T-cell (primary cell): ENCODE measurements around the gene SIK2. TPM values are rescaled to one million over a fixed set of nuclear protein-coding genes. Genes with fewer than 3 reads are reported as not detected.

Source experiments
- ATAC-seq, 4 experiments: fragments of 200-7000 bp in 3 of 4; fragments of 150-1000 bp in 1 of 4; cut with Tn5 transposase; replicated peaks in 1 of 4; 1 replicate in 3 of 4; 2 replicates in 1 of 4; pipeline ENCODE4 v1.10.0; 2021; ENCODE audit warnings: moderate library complexity in 3 of 4, mild to moderate bottlenecking in 2 of 4, moderate number of reproducible peaks in 1 of 4
- CTCF ChIA-PET, 2 donors: fragments of 300-600 bp; sonication (Branson Sonifier 250); formaldehyde crosslinking; loops; one replicate each; lab custom pipeline; 2022; ENCODE audit warnings: antibody characterized with exemption in 2 of 2; lab: Charles Lee
- POLR2A ChIA-PET, 2 donors: fragments of 300-600 bp; sonication (Branson Sonifier 250); formaldehyde crosslinking; loops; one replicate each; lab custom pipeline; 2022; ENCODE audit warnings: antibody characterized with exemption in 2 of 2; lab: Charles Lee
- DNase-seq, 35 experiments: peaks; one replicate each; pipeline versions ENCODE4 v3.0.0 to v3.0.0-alpha.2; 2013 to 2023
- H3K27ac ChIP-seq: one replicate; pipeline ENCODE4 v1.5.1; 2013; ENCODE audit warnings: low read length
- H3K27me3 ChIP-seq, 2 experiments: replicated peaks in 1 of 2; 1 replicate in 1 of 2; 2 replicates in 1 of 2; pipeline versions ENCODE4 v1.6.1 to v1.7.0; 2013; ENCODE audit warnings: low read length in 1 of 2, mixed read lengths in 1 of 2; ENCODE audit not compliant: control insufficient read depth in 2 of 2, insufficient read depth in 2 of 2; ENCODE audit errors: extremely low read depth in 1 of 2
- H3K36me3 ChIP-seq, 2 donors: 1 replicate in 1 of 2; 2 replicates in 1 of 2; pipeline versions ENCODE4 v1.6.1 to v1.7.0; 2013; ENCODE audit warnings: low read length in 1 of 2; ENCODE audit not compliant: control insufficient read depth in 2 of 2, insufficient read depth in 1 of 2; ENCODE audit errors: extremely low read depth in 1 of 2
- H3K4me1 ChIP-seq, 2 experiments: 1 replicate in 1 of 2; 2 replicates in 1 of 2; pipeline versions ENCODE4 v1.6.1 to v1.7.0; 2013; ENCODE audit warnings: low read length in 2 of 2, mixed read lengths in 1 of 2; ENCODE audit not compliant: insufficient read depth in 2 of 2, control insufficient read depth in 1 of 2; ENCODE audit errors: extremely low read depth in 1 of 2
- H3K4me3 ChIP-seq, 2 donors: 1 replicate in 1 of 2; 2 replicates in 1 of 2; pipeline versions ENCODE4 v1.5.1 to v1.7.0; 2013; ENCODE audit warnings: mild to moderate bottlenecking in 2 of 2, low read length in 1 of 2, moderate library complexity in 1 of 2; ENCODE audit not compliant: control insufficient read depth in 1 of 2; ENCODE audit errors: extremely low read depth in 1 of 2
- H3K9me3 ChIP-seq: 2 replicates; pipeline ENCODE4 v1.7.0; 2013
- H3K27ac Mint-ChIP-seq, 2 donors: one replicate each; pipeline ENCODE4 v1.8.0; 2020 to 2021; ENCODE audit warnings: mild to moderate bottlenecking in 2 of 2, mixed read lengths in 2 of 2
- H3K27me3 Mint-ChIP-seq, 2 donors: one replicate each; pipeline ENCODE4 v1.8.0; 2021 to 2022; ENCODE audit warnings: mixed read lengths in 2 of 2
- H3K36me3 Mint-ChIP-seq: one replicate; pipeline ENCODE4 v1.8.0; 2021; ENCODE audit warnings: mixed read lengths
- H3K4me1 Mint-ChIP-seq, 3 donors: one replicate each; pipeline ENCODE4 v1.8.0; 2020 to 2022; ENCODE audit warnings: mixed read lengths in 3 of 3, mild to moderate bottlenecking in 1 of 3
- H3K4me3 Mint-ChIP-seq, 3 donors: one replicate each; pipeline ENCODE4 v1.8.0; 2020 to 2022; ENCODE audit warnings: mild to moderate bottlenecking in 3 of 3, mixed read lengths in 3 of 3, moderate library complexity in 3 of 3
- H3K9me3 Mint-ChIP-seq, 3 donors: one replicate each; pipeline ENCODE4 v1.8.0; 2020 to 2022; ENCODE audit warnings: mixed read lengths in 3 of 3
- WGBS: methylation state at CpG from one replicate; pipeline ENCODE4 v1.1.5; 2013; ENCODE audit warnings: missing lambda C conversion rate; ENCODE audit not compliant: insufficient coverage; 5-methylcytosine and 5-hydroxymethylcytosine counted together
- total RNA-seq, 35 experiments: library from RNA in 6 of 35; stranded (reverse) in 6 of 35; fragments of 120-200 nt in 1 of 35; gene quantifications; one replicate each; pipeline versions ENCODE4 v1.2.1 to v1.2.4 and lab custom pipeline; 2013 to 2026

The SIK2 gene
- total RNA-seq, 5 donors from 2014 or later (not counting 1 experiment from before 2014, with no cell fraction given): 6.0 to 11.4 (median 9.1) TPM

- peaks cover 45% of the 10 kb centered on the region for H3K36me3 Mint-ChIP-seq
- no peak overlapping the region for H3K4me3 Mint-ChIP-seq
- CTCF ChIA-PET: interaction anchor here in 1 of 2 donors (0.6 kb wide), 1 partner anchor 111 kb away, joined by 4 read pairs; no protein-coding TSS in a partner anchor
- H3K27ac Mint-ChIP-seq: no peak overlapping the region
- POLR2A ChIA-PET: no interaction called here
- no peak overlapping the region for H3K4me3 ChIP-seq
- H3K27me3 Mint-ChIP-seq: no peaks in the 10 kb centered on the region
- no peaks in the 10 kb centered on the region for H3K4me1 Mint-ChIP-seq
- H3K9me3 Mint-ChIP-seq: no peaks in the 10 kb centered on the region
- H3K4me1 ChIP-seq: no peaks in the 10 kb centered on the region
- no peak overlapping the region for H3K27ac ChIP-seq
- no peaks in the 10 kb centered on the region for H3K27me3 ChIP-seq
- WGBS: 100% methylated on average over 5 of the region's 7 CpGs
- peaks cover 0 to 10% of the 10 kb centered on the region in 2 donors for H3K36me3 ChIP-seq
- no peaks in the 10 kb centered on the region for H3K9me3 ChIP-seq
- no peak for ATAC-seq
- no peak for DNase-seq
These were observed 85.8 kb downstream of the SIK2 start for GRCh38 chr11:111688013-111688412.

GRCh38 chr11:111691176-111691575 lies 88.9 kb downstream of the SIK2 start:
- POLR2A ChIA-PET: no interaction called here
- no peak for ATAC-seq
- no peak overlapping the region for H3K4me3 ChIP-seq
- Mint-ChIP-seq H3K27ac (no peak overlapping the region), H3K27me3 (no peaks in the 10 kb centered on the region), H3K36me3 (peaks cover 44% of the 10 kb centered on the region), H3K9me3 (no peaks in the 10 kb centered on the region), H3K4me1 (peaks cover 0 to 2% (median 0%) of the 10 kb centered on the region in 3 donors), H3K4me3 (no peak overlapping the region)
- WGBS: no CpG with 5 or more reads among the region's 2 CpGs
- no peaks in the 10 kb centered on the region for H3K27me3 ChIP-seq
- peaks cover 0 to 7% of the 10 kb centered on the region in 2 donors for H3K36me3 ChIP-seq
- H3K9me3 ChIP-seq: no peaks in the 10 kb centered on the region
- DNase-seq: no peak
- CTCF ChIA-PET: interaction anchor here in 1 of 2 donors (1.0 kb wide), 1 partner anchor 8 kb away, joined by 3 read pairs; no protein-coding TSS in a partner anchor
- H3K4me1 ChIP-seq: no peaks in the 10 kb centered on the region
- no peak overlapping the region for H3K27ac ChIP-seq

- Histone ChIP-seq H3K36me3 (peaks cover 0 to 7% of the 10 kb centered on the region in 2 donors), H3K27me3 (no peaks in the 10 kb centered on the region), H3K4me1 (no peaks in the 10 kb centered on the region), H3K9me3 (no peaks in the 10 kb centered on the region), H3K27ac (no peak overlapping the region), H3K4me3 (no peak overlapping the region)
- Mint-ChIP-seq H3K27me3 (no peaks in the 10 kb centered on the region), H3K27ac (no peak overlapping the region), H3K36me3 (peaks cover 45% of the 10 kb centered on the region), H3K9me3 (no peaks in the 10 kb centered on the region), H3K4me1 (peaks cover 0 to 2% (median 0%) of the 10 kb centered on the region in 3 donors), H3K4me3 (no peak overlapping the region)
- DNase-seq (no peak), ATAC-seq (no peak)
- POLR2A ChIA-PET: no interaction called here
- 100% methylated on average over 1 of the region's 3 CpGs for WGBS
- CTCF ChIA-PET: interaction anchor here (0.6 to 1.0 kb wide), 3 partner anchors 8 to 413 kb away, joined by 3 to 11 read pairs (median 10); no protein-coding TSS in a partner anchor
These were observed 89.5 kb downstream of the SIK2 start for GRCh38 chr11:111691741-111692140.

- no peaks in the 10 kb centered on the region for H3K27me3 Mint-ChIP-seq
- ATAC-seq: no peak
- CTCF ChIA-PET: interaction anchor here in 1 of 2 donors (0.7 kb wide), 2 partner anchors 60 to 392 kb away, joined by 3 read pairs; no protein-coding TSS in a partner anchor
- 90% methylated on average over 2 of the region's 6 CpGs for WGBS
- no peak overlapping the region for H3K4me3 Mint-ChIP-seq
- H3K9me3 ChIP-seq: no peaks in the 10 kb centered on the region
- no peak overlapping the region for H3K27ac ChIP-seq
- H3K4me1 Mint-ChIP-seq: peaks cover 0 to 2% (median 0%) of the 10 kb centered on the region in 3 donors
- POLR2A ChIA-PET: no interaction called here
- H3K27me3 ChIP-seq: no peaks in the 10 kb centered on the region
- peaks cover 0 to 2% of the 10 kb centered on the region in 2 donors for H3K36me3 ChIP-seq
- no peak overlapping the region for H3K27ac Mint-ChIP-seq
- no peaks in the 10 kb centered on the region for H3K4me1 ChIP-seq
- no peak for DNase-seq
- H3K36me3 Mint-ChIP-seq: peaks cover 38% of the 10 kb centered on the region
- H3K4me3 ChIP-seq: no peak overlapping the region
- H3K9me3 Mint-ChIP-seq: no peaks in the 10 kb centered on the region
These were observed 91.1 kb downstream of the SIK2 start for GRCh38 chr11:111693224-111693937.

GRCh38 chr11:111694851-111695250 lies 92.6 kb downstream of the SIK2 start:
- ChIA-PET POLR2A (no interaction called here), CTCF (interaction anchor here (1.0 to 1.3 kb wide), 2 partner anchors 10 to 108 kb away, joined by 3 read pairs; no protein-coding TSS in a partner anchor)
- ATAC-seq: no peak
- H3K27ac Mint-ChIP-seq: no peak overlapping the region
- H3K36me3 ChIP-seq: peaks cover 0 to 2% of the 10 kb centered on the region in 2 donors
- H3K4me3 ChIP-seq: no peak overlapping the region
- DNase-seq: no peak
- WGBS: 100% methylated on average over 2 of the region's 4 CpGs
- H3K4me1 ChIP-seq: no peaks in the 10 kb centered on the region
- peaks cover 27% of the 10 kb centered on the region for H3K36me3 Mint-ChIP-seq
- H3K9me3 Mint-ChIP-seq: no peaks in the 10 kb centered on the region
- H3K4me3 Mint-ChIP-seq: no peak overlapping the region
- H3K27ac ChIP-seq: no peak overlapping the region
- no peaks in the 10 kb centered on the region for H3K27me3 ChIP-seq
- H3K27me3 Mint-ChIP-seq: no peaks in the 10 kb centered on the region
- no peaks in the 10 kb centered on the region for H3K9me3 ChIP-seq
- H3K4me1 Mint-ChIP-seq: peaks cover 0 to 8% (median 2%) of the 10 kb centered on the region in 3 donors

GRCh38 chr11:111696556-111696955 lies 94.3 kb downstream of the SIK2 start:
- H3K4me3 Mint-ChIP-seq: no peak overlapping the region
- no peaks in the 10 kb centered on the region for H3K9me3 Mint-ChIP-seq
- no peaks in the 10 kb centered on the region for H3K27me3 Mint-ChIP-seq
- Histone ChIP-seq H3K4me3 (no peak overlapping the region), H3K36me3 (peaks cover 0 to 2% of the 10 kb centered on the region in 2 donors), H3K9me3 (no peaks in the 10 kb centered on the region), H3K27ac (no peak overlapping the region), H3K4me1 (no peaks in the 10 kb centered on the region), H3K27me3 (no peaks in the 10 kb centered on the region)
- CTCF ChIA-PET: no interaction called here
- no peak overlapping the region for H3K27ac Mint-ChIP-seq
- 94% methylated on average over 1 of the region's 1 CpG for WGBS
- POLR2A ChIA-PET: no interaction called here
- ATAC-seq (no peak), DNase-seq (no peak)
- peaks cover 16% of the 10 kb centered on the region for H3K36me3 Mint-ChIP-seq
- H3K4me1 Mint-ChIP-seq: peaks cover 0 to 8% (median 3%) of the 10 kb centered on the region in 3 donors
